Umbilical cord (tissue), 2 donors: Measurements from ENCODE around the gene CHRDL1. TPM values are rescaled to one million over a fixed set of nuclear protein-coding genes. Genes with fewer than 3 reads are reported as not detected.
"Not testable (repeated sequence)": the region's sequence is repeated elsewhere in the genome, so short reads cannot be mapped to it uniquely, and the experiment has no call there.

Experiments
- DNase-seq: peaks from one replicate; pipeline ENCODE4 v3.0.0-alpha.2; 2015; ENCODE audit warnings: low spot score
- total RNA-seq: library from RNA; depleted of rRNA; stranded (reverse); fragments of >200 nt; gene quantifications from one replicate; pipeline ENCODE4 v1.2.3, GENCODE V29; 2014; ENCODE audit warnings: low replicate concordance; ENCODE audit not compliant: insufficient read depth

CHRDL1 gene
- total RNA-seq, 1 donor from 2014 or later: 10.1 TPM

- no peak for DNase-seq
These were observed 130.2 kb downstream of the CHRDL1 start for GRCh38 chrX:110665223-110666002.

DNA sequence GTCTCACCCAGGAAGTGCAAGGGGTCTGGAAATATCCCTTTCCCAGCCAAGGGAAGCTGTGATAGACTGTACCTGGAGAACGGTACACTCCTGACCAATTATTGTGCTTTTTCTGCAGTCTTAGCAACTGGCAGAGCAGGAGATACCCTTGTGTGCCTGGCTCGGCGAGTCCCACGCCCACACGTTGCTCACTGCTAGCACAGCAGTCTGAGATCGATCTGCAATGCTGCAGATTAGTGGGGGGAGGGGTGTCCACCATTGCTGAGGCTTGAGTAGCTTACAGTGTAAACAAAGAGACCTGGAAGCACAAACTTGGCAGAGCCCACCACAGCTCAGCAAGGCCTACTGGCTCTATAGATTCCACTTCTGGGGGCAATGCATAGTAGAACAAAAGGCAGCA lies 138.5 kb downstream of the CHRDL1 start:
- DNase-seq: no peak

DNA sequence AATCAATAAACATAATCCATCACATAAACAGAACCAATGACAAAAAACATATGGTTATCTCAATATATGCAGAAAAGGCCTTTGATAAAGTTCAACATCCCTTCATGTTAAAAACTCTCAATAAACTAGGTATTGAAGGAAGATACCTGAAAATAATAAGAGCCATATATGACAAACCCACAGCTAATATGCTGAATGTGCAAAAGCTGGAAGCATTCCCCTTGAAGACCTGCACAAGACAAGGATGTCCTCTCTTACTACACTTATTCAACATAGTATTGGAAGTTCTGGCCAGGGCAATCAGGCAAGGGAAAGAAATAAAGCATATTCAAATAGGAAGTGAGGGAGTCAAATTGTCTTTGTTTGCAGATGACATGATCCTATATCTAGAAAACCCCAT lies 141.3 kb downstream of the CHRDL1 start:
- not testable (repeated sequence) for DNase-seq

GRCh38 chrX:110646386-110646785 lies 149.2 kb downstream of the CHRDL1 start:
- DNase-seq: no peak
